ENCODE measurements around the gene UBE2H.

The UBE2H gene

DNA sequence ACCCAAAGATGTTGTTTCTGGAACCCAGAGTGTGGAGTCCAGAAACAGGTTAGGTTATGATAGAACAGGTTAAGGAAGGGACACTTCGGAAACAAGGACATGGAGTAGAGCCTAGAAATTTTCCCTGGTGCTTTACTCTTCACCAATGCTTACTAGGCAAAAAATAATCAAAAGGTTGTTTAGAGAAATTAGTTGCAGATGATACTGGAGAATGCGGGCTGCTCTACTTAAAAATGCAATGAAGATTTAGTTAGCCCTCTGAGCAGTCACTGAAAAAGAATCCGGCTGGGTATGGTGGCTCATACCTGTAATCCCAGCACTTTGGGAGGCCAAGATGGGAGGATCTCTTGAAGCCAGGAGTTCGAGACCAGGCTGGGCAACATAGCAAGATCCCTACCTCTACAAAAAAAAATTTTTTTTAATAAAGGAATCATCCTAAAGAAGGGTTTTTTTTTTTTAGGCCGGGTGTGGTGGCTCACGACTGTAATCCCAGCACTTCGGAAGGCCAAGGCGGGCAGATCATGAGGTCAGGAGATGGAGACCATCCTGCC is 3.3 kb upstream of the UBE2H start:
- Histone ChIP-seq H3K4me1 (ENCODE audit: control insufficient read depth, insufficient read depth, low read length) (no peaks in the 10 kb centered on the region), H3K27ac (ENCODE audit: extremely low read depth, low read depth, low read length) (no peak overlapping the region)

DNA sequence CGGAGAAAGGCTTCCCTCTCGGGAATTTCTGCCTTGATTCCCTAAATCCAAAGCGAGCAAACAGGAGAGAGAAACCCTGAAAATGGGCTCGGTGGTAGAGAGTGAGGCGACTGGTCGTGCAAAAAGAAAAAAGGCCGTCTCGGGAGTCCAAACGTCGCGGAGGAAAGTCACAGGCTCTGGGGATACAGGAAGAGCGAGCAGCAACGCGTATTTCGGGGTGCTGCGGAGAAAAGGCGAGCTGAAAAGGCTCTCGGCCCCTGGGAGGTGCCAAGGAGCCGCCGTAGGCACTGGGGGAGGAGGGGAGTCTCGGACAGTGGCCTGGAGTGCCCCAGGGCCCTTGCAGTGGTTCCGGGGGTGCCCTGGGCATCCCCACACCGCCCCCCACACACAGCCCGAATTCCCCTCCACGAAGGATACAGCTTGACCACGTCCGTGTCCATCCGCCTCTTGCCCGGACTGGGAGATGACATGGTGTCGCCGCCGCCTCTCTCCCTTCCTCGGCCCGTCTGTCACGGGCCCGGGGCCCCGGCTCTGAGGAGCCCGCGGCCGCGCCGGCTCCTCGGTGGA is 591 bp downstream of the UBE2H start:
- H3K4me1 ChIP-seq (ENCODE audit: control insufficient read depth, insufficient read depth, low read length), result peaks cover 3% of the 10 kb centered on the region; the same call in 1 of the 2 replicates
- TF ChIP-seq, protein P1, sequence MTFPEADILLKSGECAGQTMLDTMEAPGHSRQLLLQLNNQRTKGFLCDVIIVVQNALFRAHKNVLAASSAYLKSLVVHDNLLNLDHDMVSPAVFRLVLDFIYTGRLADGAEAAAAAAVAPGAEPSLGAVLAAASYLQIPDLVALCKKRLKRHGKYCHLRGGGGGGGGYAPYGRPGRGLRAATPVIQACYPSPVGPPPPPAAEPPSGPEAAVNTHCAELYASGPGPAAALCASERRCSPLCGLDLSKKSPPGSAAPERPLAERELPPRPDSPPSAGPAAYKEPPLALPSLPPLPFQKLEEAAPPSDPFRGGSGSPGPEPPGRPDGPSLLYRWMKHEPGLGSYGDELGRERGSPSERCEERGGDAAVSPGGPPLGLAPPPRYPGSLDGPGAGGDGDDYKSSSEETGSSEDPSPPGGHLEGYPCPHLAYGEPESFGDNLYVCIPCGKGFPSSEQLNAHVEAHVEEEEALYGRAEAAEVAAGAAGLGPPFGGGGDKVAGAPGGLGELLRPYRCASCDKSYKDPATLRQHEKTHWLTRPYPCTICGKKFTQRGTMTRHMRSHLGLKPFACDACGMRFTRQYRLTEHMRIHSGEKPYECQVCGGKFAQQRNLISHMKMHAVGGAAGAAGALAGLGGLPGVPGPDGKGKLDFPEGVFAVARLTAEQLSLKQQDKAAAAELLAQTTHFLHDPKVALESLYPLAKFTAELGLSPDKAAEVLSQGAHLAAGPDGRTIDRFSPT (tag by site-specific recombination; IDR thresholded peaks at IDR 0.05), result peak; percentile 12; the same call in 1 of the 2 replicates
- TF ChIP-seq GLIS1 (tag by site-specific recombination; IDR thresholded peaks at IDR 0.05) (peak; percentile 47), ZNF555 (tag by site-specific recombination; conservative IDR thresholded peaks at IDR 0.05) (no peak), TRIM28 (IDR thresholded peaks at IDR 0.05; ENCODE audit: borderline replicate concordance, low read length) (no peak), ZBTB1 (tag by site-specific recombination; IDR thresholded peaks at IDR 0.05) (no peak), ZNF132 (tag by site-specific recombination; IDR thresholded peaks at IDR 0.05; ENCODE audit: borderline replicate concordance) (no peak), ZNF394 (tag by site-specific recombination; IDR thresholded peaks at IDR 0.05; ENCODE audit: borderline replicate concordance) (no peak), ZNF112 (tag by site-specific recombination; IDR thresholded peaks at IDR 0.05) (no peak), GLIS2 (tag by site-specific recombination; IDR thresholded peaks at IDR 0.05) (peak; percentile 77), FEZF1 (tag by site-specific recombination; IDR thresholded peaks at IDR 0.05) (peak; percentile 48), ZNF792 (tag by site-specific recombination; IDR thresholded peaks at IDR 0.05) (no peak), ZNF791 (tag by site-specific recombination; IDR thresholded peaks at IDR 0.05) (no peak), ZNF521 (tag by site-specific recombination; IDR thresholded peaks at IDR 0.05) (no peak)
- TF ChIP-seq, protein P2, sequence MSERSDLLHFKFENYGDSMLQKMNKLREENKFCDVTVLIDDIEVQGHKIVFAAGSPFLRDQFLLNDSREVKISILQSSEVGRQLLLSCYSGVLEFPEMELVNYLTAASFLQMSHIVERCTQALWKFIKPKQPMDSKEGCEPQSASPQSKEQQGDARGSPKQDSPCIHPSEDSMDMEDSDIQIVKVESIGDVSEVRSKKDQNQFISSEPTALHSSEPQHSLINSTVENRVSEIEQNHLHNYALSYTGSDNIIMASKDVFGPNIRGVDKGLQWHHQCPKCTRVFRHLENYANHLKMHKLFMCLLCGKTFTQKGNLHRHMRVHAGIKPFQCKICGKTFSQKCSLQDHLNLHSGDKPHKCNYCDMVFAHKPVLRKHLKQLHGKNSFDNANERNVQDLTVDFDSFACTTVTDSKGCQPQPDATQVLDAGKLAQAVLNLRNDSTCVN (tag by site-specific recombination; optimal IDR thresholded peaks at IDR 0.05), result peak; percentile 37
- TF ChIP-seq, protein P3, sequence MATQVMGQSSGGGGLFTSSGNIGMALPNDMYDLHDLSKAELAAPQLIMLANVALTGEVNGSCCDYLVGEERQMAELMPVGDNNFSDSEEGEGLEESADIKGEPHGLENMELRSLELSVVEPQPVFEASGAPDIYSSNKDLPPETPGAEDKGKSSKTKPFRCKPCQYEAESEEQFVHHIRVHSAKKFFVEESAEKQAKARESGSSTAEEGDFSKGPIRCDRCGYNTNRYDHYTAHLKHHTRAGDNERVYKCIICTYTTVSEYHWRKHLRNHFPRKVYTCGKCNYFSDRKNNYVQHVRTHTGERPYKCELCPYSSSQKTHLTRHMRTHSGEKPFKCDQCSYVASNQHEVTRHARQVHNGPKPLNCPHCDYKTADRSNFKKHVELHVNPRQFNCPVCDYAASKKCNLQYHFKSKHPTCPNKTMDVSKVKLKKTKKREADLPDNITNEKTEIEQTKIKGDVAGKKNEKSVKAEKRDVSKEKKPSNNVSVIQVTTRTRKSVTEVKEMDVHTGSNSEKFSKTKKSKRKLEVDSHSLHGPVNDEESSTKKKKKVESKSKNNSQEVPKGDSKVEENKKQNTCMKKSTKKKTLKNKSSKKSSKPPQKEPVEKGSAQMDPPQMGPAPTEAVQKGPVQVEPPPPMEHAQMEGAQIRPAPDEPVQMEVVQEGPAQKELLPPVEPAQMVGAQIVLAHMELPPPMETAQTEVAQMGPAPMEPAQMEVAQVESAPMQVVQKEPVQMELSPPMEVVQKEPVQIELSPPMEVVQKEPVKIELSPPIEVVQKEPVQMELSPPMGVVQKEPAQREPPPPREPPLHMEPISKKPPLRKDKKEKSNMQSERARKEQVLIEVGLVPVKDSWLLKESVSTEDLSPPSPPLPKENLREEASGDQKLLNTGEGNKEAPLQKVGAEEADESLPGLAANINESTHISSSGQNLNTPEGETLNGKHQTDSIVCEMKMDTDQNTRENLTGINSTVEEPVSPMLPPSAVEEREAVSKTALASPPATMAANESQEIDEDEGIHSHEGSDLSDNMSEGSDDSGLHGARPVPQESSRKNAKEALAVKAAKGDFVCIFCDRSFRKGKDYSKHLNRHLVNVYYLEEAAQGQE (tag by site-specific recombination; IDR thresholded peaks at IDR 0.05), result no peak
- TF ChIP-seq, protein P4, sequence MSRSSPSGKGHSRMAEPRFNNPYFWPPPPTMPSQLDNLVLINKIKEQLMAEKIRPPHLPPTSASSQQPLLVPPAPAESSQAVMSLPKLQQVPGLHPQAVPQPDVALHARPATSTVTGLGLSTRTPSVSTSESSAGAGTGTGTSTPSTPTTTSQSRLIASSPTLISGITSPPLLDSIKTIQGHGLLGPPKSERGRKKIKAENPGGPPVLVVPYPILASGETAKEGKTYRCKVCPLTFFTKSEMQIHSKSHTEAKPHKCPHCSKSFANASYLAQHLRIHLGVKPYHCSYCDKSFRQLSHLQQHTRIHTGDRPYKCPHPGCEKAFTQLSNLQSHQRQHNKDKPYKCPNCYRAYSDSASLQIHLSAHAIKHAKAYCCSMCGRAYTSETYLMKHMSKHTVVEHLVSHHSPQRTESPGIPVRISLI (tag by site-specific recombination; IDR thresholded peaks at IDR 0.05), result no peak
- TF ChIP-seq, protein P5, sequence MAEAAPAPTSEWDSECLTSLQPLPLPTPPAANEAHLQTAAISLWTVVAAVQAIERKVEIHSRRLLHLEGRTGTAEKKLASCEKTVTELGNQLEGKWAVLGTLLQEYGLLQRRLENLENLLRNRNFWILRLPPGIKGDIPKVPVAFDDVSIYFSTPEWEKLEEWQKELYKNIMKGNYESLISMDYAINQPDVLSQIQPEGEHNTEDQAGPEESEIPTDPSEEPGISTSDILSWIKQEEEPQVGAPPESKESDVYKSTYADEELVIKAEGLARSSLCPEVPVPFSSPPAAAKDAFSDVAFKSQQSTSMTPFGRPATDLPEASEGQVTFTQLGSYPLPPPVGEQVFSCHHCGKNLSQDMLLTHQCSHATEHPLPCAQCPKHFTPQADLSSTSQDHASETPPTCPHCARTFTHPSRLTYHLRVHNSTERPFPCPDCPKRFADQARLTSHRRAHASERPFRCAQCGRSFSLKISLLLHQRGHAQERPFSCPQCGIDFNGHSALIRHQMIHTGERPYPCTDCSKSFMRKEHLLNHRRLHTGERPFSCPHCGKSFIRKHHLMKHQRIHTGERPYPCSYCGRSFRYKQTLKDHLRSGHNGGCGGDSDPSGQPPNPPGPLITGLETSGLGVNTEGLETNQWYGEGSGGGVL (tag by site-specific recombination; IDR thresholded peaks at IDR 0.05), result peak; percentile 8; the same call in 1 of the 2 replicates
- TF ChIP-seq, protein P6, sequence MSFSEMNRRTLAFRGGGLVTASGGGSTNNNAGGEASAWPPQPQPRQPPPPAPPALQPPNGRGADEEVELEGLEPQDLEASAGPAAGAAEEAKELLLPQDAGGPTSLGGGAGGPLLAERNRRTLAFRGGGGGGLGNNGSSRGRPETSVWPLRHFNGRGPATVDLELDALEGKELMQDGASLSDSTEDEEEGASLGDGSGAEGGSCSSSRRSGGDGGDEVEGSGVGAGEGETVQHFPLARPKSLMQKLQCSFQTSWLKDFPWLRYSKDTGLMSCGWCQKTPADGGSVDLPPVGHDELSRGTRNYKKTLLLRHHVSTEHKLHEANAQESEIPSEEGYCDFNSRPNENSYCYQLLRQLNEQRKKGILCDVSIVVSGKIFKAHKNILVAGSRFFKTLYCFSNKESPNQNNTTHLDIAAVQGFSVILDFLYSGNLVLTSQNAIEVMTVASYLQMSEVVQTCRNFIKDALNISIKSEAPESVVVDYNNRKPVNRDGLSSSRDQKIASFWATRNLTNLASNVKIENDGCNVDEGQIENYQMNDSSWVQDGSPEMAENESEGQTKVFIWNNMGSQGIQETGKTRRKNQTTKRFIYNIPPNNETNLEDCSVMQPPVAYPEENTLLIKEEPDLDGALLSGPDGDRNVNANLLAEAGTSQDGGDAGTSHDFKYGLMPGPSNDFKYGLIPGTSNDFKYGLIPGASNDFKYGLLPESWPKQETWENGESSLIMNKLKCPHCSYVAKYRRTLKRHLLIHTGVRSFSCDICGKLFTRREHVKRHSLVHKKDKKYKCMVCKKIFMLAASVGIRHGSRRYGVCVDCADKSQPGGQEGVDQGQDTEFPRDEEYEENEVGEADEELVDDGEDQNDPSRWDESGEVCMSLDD (tag by site-specific recombination; IDR thresholded peaks at IDR 0.05), result peak; percentile 82

More for the DNA sequence above, 3.3 kb upstream of the UBE2H start:
- CTCF ChIA-PET, result interaction anchor here (0.9 kb wide), 1 partner anchor 50 kb away, joined by 4 read pairs; no protein-coding TSS in a partner anchor
- Histone ChIP-seq H3K9me3 (ENCODE audit: control insufficient read depth, insufficient read depth, low read depth, low read length) (no peaks in the 10 kb centered on the region), H3K36me3 (ENCODE audit: control insufficient read depth in 2 of 2, insufficient read depth in 1 of 2, low read length in 2 of 2) (no peaks in the 10 kb centered on the region), H3K4me3 (ENCODE audit: low read depth, low read length) (no peak overlapping the region)
- POLR2A ChIA-PET, result no interaction called here
- TF ChIP-seq IKZF3 (tag by site-specific recombination; IDR thresholded peaks at IDR 0.05) (no peak), ZNF341 (tag by site-specific recombination; IDR thresholded peaks at IDR 0.05; ENCODE audit: low read depth) (no peak), ZNF121 (tag by site-specific recombination; IDR thresholded peaks at IDR 0.05) (peak; percentile 60)

More for the DNA sequence above, 591 bp downstream of the UBE2H start:
- peak overlapping the region; percentile 78 for H3K27ac ChIP-seq (ENCODE audit: extremely low read depth, low read depth, low read length)
- CTCF ChIA-PET, result interaction anchor here (0.6 to 3.7 kb wide), 5 partner anchors 45 to 126 kb away, joined by 3 to 27 read pairs (median 4); no protein-coding TSS in a partner anchor
- H3K36me3 ChIP-seq (ENCODE audit: control insufficient read depth in 2 of 2, insufficient read depth in 1 of 2, low read length in 2 of 2), result no peaks in the 10 kb centered on the region
- H3K9me3 ChIP-seq (ENCODE audit: control insufficient read depth, insufficient read depth, low read depth, low read length), result no peaks in the 10 kb centered on the region
- POLR2A ChIA-PET, result interaction anchor here (0.7 to 1.6 kb wide), 7 partner anchors 8 to 518 kb away, joined by 4 to 8 read pairs (median 4); partner anchors contain the start of gene STRIP2
- H3K4me3 ChIP-seq (ENCODE audit: low read depth, low read length), result peak overlapping the region; percentile 78

All from HEK293 (cell line).